ENCODE results near the gene CFAP45.

CFAP45 gene

DNA sequence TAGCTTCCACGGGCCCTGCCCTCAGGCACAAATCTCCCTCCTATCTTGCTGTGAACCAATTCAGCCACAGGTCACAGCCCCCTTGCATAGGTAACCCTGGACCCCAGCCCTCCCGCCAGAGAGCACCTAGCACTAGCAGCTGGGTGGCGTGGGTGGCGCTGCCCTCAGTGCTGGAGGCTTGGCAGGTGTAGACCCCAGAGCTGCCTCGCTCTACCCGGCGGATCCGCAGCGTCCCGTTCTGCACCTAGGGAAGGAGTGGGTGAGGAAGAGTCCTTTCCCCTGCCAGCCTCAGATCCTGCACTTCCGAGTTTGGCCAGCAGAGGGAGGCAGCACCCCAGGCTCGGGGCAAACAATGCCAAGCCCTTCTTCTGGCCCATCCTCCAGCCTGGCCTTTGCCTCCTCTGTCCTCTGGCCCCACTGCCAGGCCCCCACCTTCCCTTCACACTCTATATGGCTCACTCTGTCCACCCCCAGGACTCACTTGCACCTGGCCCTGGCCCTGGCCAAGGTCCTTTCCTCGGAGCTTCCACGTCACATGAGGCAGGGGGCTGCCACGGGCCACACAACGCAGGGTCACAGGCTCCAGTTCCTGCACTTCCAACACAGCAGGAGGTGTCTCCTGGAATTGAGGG is 36.4 kb upstream of the CFAP45 start:
- peak; percentile 82 for DNase-seq

DNA sequence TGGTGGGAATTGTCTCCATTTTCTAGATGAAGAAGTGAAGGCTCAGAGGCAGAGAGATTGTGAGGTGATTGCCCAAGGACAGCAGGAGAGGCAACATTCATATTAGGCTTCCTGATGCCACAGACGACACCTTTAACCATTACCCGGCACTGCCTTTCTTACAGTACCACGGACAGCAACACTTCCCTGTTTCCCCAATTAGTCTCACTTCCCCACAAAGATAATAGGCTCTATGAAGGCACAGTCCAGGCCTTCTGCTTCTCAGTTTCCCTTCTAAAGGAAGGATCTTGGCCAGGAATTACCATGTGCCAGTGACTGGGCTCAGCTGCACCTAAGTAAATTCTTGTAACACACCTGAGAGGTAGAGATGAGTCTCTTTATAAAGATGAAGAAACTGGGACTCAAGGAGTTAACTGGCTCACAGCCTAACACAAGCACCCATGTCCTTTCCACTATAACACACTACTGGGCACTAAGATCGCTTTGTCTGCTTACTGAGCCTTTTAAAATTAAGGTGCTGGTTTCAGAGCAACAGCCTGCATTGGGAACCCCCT is 35.8 kb upstream of the CFAP45 start:
- no peak for DNase-seq

DNA sequence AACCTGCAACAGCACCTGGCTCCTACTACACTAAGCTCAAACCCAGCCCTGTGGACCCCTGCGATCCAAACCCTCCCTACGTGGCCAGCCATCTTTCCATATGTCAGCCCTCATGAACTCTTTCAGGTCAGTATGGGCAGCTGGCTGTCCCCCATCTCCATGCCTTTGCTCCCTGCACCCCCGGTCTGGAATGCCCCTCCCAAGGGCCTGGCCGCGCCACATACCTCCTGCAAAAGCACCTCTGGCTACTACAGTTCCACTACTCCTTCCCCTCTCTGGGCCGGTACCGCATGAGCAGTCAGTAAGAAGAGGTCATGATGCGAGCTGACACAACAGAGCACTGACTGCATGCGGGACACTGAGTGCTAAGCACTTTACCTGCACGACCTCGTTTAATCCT is 35.3 kb upstream of the CFAP45 start:
- DNase-seq = no peak

DNA sequence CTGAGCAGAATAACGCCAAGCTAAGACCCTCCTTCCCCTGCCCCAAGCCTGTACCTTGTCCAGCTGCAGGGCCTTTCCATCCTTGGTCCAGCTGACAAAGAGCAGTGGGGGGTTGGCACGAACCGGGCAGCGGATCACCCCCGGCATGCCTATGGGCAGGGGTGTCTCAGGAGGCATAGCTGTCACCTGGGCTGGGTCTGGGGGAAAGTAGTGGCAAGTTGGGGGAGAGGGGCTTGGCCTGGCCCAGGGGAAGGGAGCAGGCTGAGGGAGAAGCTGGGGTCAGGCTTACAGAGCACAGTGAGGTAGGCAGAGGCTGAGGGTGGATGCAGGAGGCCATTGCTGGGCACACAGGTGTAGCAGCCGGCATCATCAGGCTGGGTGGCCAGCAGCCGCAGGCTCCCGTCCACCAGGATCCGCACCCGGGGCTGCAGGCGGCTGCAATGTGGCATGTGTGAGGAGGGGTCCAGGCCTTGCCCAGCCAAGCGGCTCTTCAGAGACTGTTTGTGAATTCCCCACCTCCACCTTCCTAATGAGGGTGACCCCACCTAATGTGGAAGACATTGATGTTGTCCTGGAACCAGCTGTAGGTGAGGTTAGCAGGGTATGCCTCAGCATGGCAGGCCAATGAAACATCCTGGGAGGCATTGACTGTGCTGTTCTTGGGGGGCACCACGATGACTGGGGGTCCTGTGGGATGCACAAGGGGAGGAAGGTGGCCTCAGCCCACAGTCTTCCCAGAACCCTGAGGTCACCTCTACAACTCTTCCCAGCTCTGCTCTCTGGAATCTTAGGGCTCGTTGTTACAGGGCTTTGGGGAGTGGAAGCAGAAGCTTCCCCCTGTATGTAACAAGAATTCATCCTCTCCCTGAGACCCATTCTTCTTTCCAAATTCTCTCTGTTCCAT is 34.4 kb upstream of the CFAP45 start:
- DNase-seq = no peak

DNA sequence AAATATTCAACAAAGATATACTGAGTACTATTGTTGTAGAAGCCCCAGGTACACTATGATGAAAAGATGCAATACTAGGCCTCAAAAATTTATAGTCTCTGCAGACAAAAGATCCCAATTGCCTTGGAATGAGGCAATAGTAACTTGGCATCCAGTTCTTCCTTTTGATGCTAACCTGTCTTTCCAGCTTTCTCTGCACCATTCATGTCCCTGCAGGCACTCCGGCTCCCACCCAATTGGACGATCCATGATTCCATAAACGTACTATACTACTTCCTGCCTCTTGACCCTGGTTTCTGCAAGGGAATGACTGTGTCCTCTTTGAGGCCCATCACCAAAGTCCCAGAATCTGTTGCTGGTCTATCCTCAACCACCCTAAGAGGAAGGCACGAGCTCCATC is 33.4 kb upstream of the CFAP45 start:
- DNase-seq = no peak

DNA sequence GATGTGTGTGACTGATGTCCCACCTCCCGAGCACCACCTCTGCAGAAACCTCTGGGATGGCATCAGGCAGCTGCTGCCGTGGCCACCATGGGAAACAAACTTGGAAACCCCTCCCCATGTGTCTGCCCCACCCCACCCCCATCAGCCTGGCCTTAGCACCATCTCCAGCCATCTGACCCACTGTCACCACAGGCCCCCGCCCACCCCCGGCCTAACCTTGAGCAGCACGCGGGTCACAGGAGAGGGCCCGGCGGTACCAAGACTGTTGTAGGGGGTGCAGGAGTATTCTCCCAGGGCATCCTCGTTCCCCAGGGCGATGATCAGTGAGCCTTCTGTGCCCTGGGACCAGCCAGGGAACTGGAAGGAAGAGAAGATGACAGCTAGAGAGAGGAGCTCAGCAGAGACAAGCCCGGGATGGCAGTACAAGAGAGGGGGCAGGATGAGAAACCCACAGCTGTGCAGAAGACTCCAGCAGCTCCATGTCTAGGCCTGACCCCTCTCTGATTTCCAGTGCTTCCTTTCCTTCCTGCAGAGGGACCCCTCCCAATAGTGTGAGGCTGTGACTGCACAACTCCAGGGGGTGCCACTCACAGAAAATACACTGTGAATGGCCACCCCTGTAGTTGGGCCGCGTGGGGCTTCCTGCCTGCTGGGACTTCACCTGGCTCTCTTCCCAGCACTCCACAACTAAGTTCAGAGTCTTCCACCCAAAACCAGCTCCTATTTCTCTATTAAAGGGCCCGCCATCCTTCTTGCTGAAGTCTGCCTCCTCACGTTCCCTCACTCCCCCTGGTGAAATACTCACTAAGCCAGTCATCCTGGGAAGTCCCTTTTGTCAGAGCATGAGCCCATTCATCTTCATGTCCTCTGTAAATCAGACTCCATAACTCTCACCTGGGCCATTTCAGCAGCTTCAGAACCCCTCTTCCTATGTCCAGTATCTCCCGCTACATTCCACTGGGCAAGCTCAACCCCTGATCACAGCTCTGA is 32.6 kb upstream of the CFAP45 start:
- no peak for DNase-seq

DNA sequence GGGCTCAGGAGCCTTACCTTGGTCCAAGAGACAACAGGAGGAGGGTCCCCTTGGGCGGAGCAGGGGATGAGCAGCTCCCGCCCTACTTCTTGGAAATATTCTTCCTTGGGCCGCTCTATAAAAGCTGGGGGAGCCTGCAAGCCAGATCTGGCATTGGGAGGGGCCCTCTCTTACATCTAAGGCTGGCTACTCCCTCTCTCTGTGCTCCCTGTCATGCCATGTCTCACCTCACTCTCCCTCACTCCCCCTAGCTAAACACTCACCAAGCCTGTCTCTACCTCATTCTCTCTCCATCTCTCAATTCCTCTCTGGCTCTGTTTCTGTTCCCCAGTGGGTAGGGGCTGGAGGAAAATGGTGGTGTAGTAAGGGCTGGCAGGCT is 31.8 kb upstream of the CFAP45 start:
- DNase-seq = no peak

DNA sequence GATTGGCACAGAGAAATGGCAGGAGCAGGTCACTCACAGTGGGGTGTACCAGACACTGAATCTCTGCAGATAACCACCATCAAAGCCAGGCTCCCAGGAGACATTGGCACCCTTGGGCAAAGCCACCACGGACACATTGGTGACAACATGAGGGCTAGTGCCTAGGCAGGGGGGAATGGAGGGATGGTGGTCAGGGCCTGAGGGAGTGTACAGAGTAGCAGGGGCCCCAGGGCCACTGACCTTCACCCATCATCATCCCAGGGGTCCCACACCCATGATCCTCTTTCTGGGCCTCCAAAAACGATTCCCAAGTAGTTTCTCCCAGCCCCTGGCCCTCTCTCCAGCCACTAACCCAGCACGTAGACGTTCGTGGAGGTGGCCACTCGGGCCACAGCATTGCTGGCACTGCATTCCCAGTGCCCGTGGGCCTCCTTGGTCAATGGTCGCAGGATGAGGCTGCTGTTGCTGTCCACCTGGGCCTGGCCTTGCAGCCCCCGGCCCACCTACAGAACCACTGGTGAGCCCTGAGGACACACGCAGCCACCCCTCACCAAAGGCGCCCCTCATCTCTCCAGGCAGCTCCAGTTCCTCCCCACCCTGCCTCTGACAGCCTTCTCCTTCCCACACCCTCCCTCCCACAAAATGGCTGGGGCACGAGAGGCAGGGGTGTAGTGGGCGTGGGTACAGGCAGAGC is 31.3 kb upstream of the CFAP45 start:
- DNase-seq = no peak

DNA sequence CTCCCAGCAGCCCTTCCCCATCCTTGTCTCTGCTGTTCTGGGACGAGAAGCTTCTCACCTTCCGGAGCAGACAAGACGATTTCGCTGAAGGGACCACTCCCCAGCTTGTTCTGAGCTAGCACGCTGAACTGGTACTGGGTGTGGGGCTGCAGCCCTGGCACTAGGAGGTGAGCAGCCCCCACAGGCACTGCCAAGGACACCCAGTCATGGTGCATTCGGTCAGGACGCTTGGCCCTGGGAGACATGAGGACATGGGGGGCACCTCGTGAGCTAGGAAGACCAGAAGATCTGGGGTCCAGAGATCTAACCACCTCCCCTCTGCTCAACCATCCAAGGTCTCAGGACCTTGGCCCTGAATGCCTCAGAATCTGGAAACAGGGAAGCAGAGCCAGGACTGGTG is 30.7 kb upstream of the CFAP45 start:
- DNase-seq = no peak

DNA sequence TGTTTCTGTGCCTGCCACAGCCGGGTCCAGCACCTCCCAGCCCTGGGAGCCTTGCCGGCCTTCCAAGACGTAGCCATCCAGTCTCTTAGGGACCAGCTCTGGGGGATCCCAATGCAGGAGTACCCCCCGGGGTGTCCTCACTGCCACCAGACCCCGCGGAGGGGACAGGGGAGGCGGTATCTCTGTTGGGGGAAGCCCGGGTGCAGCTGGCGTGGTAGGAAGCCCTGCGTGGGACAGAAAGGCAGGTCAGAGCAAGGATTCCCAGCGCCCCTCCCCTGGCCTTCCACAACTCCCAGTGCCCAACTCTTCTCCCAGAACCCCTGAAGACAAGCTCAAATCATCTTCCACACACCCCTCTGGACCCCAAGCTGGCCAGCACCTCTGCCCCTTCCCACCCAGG is 30.3 kb upstream of the CFAP45 start:
- DNase-seq = no peak

DNA sequence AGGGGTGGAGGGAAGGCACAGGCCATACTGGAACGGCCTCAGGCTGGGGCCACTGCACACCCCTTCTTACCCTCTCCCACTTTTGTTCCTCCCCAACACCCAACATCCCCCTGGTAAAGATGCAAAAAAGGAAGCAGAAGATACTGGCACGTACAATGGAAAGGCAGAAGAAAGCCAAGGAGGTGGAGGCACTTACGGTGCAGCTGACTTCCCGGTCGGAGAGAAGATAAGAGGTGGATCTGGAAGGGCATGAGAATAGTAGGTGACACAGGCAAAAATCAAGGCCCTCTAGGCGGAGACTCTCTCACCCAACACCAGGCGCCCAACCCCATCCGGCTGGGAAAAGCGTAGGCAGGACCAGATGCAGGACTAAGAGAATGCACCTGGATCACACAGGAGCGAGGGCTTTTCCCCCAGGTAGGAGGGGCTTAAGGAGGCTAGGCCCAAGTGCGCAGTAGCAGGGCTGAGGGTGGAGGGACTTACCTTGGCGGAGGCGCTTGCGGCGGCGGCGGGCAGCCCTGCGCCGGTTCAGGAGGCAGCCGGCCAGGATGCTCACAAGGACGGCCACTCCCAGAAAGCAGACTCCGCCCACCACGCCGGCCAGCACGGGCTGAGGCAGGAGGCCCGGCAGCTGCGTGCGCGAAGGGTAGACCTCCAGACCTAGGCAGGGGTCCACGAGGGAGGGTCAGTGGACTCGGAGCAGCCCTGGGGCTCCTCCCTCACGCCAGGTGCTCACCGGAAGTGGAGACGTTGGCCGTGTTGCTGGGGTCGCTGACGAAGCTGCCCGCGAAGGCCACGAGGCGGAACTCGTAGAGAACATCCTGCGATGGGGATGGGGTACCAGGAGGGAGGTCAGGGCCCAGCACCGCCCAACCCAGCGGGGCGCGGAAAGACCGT is 29.4 kb upstream of the CFAP45 start:
- no peak for DNase-seq

DNA sequence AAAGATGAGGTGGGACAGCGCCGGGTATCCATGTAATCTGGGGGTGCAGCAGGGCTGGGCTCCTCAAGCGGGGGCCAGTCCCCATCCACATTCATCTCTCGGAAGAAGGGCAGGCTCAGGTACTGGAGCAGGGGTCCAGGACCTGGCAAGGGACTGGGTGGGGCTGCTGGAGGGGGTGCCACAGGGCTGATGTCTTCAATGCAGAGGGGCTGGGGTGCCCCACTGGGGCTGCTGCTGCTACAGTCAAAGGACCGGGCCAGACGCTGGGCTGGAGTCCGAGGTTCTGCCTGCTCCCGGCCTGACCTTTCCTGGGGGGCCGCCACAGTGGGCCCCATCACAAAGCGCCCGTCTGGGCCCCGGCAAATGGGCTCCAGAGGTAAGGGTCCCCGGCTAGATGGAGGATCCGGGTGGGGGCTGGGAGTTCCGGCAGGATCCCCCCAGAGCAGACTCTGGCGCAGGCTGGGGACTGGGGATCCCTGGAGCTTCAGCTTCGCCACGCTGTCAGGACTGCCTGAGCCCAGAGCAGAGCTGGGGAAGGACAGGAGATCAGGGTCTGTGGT is 28.6 kb upstream of the CFAP45 start:
- DNase-seq = no peak

DNA sequence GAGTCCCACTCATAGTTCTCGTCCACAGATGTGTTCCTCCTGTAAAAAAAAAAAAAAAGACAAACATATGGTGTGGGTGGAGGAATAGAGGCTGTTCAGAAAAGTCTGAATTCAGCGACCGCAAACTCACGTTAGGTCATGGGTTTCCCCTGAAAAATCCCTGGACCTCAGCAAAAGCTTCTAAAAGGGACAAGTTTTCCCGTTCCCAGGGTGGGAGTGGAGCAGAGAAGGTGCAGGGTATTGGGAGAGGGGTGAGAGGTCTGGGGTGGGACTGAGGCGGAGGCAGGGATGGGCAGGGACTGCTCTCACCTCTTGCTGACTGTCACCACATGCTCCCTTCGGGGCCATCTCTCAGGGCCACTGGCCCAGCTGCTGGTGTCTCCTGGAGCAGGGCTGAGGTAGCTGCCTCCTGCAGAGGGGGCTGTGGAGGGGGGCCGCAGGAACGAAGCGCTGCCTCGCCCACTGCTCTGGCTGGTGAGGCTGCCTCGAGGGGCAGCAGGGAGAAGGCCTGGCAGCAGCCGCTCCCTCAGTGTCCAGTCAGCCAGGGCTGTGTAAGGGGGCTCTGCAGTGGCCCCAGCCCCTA is 28.0 kb upstream of the CFAP45 start:
- no peak for DNase-seq

DNA sequence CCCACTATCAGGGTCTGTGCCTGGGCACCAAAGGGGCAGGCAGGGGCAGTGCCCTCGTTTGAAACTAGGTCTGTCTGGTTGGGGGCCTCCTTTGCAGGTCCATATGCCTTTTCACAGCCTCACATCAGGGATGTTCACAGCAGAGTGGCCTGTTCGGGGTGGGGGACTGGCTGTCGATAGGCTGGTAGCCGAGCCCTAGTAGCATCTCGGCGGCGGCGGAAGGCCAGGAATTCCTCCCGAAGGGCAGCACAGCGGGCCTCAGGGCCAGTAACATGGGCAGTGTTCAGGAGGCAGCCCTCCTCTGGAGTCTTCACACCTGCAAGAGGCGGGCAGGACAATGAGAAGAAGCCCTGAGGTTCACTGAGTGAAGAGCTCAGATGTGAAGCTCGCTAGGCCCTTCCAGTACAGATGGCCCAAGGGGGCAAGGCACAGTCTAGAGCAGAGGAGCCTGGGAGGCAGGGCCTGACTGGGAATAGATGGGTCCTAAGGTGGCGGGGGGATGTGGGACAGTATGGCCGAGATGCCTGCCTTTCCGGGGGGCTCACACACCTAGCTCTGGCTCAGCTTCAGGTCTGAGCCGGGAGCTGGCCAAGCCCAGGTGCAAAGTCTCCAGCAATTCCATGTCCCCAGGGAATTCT is 27.4 kb upstream of the CFAP45 start:
- DNase-seq = no peak

DNA sequence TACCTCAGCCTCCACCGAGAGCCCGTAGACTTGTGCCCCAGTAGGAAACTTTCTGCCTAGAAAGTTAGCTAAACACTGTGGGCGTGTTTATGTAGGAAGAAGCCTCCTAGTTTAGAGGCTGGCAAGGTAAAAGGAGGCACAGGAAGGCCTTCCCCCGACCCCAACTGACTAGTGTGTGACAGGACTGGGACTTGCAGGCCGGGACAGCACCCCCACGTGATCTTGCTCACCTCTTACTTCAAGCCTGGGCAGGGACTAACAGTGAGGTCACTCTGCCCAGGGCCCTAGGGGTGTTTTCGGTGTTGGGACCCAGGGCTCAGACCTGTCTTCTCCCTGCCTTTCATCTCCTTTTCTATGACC is 25.7 kb upstream of the CFAP45 start:
- peak; percentile 32 for DNase-seq

DNA sequence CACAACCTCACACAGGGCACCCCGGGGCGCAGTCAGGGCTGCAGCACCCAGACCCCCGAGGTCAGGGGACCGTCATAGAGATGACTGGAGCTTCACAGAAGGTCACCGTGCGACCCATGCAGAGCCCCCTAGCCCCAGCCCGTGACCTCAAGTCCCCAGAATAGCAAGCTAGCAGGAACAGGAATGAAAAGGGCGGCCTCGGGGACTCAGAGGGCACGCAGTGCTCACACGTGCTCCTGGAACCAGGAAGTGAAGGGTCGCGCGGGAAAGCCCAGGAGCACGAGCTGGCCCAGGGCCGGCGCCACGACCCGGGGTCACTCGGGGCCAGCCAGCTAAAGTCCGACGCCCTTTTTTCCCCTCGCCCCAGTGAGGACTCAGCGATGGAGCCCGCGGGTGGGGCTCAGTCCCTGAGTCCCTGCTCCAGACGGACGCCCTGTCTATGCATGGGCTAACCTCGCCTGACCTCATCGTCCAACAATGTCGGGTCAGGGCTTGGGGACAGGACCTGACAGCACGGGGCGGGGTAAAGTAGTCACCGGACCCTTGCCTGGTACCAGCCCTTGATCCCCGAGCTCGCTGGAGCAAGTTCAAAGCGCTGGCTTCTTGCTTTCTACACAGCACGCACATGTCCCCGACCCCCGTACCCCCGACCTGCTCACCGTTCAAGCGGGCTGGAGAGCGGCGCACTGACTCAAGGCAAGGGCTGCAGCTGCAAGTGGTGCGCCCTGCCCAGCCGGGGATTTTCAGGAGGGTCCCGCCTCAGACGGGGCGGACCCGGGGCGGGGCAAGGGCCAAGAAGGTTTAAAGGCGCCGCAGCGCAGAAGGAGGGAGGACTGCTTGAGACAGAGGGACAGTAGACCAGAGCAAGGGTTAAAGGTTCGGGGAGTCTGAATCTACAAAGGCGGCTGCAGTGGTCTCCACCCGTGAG is 25.1 kb upstream of the CFAP45 start, which contains the start of gene TAGLN2:
Gene TAGLN2, minus strand, starts transcription at position 717 of the 928 bp plus-strand sequence. CDS start 4,998 bp downstream, outside the sequence.
- DNase-seq = peak; percentile 91

DNA sequence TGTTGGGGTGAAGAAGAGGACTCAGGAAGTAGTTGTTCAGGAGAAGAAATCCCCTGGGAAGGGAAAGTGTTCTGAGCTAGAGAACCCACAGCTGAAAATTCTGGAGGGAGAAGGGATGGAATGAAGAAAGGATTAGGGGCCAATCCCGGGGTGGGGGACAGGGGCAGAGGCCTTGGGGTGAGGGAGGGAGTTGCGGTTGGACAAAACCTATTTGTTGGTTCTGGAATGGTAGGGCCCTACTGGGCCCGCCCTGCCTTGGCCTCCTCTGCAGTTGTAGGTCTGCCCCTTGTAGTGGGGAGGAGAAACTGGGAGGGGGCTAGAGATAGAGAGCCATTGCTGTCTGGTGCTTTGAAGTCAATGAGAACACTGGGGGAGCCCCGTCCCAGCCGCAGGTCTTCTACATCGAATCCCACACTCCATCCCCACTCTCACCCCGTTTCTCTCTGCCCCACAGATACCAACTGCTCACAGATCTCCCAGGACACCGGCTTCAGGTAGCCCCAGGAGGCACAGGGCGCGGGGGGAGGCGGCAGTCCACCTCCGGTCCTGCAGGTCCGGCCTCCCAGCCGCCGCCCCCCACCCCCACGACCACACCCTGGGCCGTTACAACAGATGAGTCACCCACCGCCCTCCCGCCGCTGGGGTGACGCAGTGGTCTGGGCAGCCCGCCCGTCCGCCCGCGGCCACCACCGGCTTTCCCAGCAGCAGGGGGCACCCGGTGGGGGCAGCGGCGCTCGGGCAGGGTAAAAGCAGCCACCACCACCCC is 24.2 kb upstream of the CFAP45 start:
- peak; percentile 54 for DNase-seq
